HG03135 (cell line): Measurements from ENCODE around the gene CCDC27.

Source experiments
- ATAC-seq: cut with Tn5 transposase; IDR thresholded peaks from one replicate; pipeline ENCODE4 v1.9.1; 2021; ENCODE audit warnings: mild to moderate bottlenecking, moderate library complexity; ENCODE audit not compliant: unreplicated experiment

The CCDC27 gene

DNA sequence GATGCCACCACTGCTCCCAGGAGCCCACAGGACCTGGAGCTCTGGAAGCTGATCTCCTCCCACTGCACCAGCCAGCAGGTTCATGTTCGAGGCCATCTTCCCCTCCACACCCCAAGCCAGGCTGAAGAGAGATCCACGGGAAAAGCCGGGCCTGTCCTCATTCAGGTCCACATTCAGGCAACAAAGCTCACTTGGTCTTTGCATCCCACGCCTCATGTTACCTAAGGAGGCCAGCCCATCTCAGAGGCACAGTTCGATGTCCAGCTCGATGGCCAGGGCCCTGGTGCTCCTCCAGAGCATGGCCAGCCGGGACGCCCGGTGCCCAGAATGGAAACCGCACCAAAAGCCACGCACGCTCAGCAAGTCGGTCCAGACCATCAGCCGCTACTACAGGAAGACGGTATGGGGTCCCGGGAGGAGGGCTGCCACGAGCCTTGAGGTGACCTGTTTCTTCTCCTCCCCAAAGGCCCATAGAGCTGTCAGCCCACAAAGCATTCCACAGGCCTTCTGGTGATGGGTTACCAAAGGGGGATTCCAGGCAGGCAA lies at the start of gene CCDC27:
Gene CCDC27, plus strand, starts transcription at position 51 of the 546 bp plus-strand sequence. Its CDS starts 32 bp downstream, at position 83.
- no peak for ATAC-seq

DNA sequence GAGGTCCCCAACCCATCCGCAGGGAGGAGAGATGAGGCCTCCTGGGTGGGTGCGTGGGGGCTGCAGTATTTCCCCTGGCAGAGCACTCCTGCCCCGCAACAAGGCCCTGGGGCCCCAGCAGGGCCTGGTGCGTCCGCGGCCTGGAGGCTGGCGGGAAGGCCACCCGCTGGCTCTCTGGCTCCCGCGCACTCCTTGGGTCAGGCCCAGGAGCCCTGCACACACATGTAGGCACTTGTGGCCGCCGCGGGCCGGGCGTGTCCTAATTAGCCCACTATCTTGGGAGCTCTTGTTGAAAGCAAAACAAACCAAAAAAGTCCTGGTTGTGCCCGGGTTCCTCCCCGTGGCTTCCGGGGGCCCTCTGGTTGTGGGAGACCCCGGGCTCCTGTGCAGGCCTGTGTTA lies 49.7 kb upstream of the CCDC27 start:
- ATAC-seq: no peak

DNA sequence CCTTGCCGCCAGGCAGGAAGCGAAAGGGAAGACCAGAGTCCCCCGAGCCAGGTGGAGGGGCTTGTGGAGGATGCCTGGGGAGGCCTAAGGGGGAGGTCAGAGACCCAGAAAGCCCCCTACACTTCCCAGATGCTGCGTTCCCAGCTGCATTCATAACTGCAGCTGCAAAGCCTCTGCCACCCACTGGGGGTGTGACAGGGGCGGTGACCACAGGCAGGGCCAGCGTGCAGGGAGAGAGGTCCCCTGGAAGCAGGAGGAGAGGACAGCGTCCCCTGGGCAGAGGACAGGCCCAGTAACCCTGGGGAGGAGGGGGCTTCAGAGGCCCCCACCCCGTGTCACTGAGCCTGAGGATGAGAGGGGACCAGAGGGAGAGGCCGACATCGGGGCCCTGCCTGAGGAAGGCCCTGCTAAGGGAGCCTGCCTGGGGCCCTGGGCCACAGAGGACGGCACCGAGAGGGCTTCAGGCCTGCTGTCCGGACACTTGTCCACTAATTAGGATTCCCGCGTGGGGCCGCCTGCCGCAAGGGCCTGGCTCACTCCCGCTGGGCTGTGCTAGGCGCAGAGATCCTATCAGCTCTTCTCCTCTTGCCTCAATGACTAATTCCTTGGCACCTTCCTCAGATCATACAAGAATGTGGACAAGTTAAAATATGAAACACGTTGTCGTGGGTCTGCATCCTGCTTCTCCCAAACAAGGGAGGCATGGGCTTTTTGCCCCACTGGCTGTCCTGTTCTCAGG lies 49.1 kb upstream of the CCDC27 start:
- no peak for ATAC-seq

DNA sequence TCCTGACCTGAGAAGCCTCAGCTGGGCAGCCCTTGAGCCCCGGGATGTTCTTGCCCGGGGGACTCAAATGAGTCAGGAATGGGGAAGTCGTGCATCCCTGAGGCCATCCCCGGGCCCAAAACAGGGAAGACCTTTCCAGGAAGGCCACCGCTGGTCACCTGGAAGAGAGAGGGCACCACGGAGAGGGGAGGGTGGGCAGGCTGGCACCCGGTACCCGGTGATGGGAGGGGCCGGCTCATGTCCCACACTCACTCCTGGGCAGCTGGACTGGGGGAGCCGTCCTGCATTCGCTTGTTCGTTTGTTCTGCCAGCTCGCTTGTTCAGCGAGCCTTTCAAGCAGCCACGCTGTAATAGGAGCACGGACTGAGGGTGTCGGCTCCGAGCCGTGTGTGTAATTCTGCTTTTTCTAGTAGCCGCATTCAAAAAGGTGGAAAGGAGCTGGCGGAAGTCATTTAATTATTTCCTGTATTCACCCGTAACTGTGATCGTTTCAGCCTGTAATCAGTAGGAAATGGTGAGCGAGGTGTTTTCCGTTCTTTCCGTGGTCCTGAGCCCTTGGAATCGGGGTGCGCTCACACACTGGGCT lies 48.4 kb upstream of the CCDC27 start:
- no peak for ATAC-seq

DNA sequence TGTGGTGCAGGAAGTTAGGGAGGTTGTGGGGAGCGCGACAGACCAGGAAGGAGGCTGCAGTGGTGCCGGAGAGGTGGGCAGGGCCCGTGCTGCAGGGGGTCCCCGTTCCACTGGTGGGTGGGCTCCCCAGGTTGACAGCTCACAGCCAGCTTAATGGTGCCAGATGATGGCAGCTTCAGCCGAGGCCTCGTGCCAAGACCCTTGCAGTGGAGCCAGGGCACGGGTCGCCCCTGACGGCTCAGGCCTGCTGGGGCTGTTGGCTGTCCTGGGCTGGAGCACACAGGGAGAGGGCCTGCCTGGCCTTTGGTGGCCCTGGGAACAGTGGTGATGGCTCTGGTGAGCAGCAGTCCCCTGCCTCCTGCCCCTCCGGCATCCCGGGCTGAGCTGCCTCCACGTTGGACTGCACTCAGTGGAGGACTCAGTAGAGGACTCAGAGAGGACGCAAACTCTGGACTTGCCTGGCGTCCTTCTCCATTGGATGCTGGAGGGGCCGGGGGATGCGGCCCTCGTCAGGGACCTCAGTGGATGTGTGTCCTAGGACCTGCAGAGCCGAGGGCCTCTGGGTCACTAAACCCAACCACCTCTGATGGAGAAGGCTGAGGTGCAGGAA lies 46.8 kb upstream of the CCDC27 start:
- no peak for ATAC-seq

DNA sequence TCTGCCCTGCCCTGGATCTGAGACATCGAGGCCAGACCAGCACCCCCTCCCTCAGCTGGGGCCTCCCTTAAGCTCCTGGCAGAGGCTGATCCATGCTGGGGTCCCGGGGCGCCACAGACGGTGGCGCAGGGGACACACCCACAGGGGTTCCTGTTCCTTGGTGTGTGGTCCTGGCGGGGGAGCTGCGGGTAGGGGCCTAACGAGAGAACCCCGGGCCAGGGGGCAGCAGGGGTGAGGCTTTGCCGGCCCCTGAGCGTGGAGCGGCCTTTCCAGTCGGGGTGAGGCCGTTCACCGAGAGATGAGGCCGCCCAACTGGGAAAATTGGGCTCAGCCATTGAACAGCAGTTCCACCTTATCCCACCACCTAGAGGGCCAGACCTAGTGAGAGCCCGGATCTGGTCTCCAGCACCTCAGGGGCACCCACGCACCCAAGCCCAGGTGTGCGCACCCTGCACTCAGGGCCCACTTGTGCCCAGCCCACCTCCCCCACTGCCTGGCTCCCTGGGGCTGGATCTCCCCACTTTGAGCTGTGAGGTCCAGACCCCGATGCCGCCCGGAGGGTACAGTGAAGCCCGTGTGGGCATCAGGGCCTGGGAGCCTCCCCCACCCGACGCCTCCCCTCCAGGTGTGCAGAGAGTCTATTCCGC lies 45.5 kb upstream of the CCDC27 start:
- no peak for ATAC-seq

DNA sequence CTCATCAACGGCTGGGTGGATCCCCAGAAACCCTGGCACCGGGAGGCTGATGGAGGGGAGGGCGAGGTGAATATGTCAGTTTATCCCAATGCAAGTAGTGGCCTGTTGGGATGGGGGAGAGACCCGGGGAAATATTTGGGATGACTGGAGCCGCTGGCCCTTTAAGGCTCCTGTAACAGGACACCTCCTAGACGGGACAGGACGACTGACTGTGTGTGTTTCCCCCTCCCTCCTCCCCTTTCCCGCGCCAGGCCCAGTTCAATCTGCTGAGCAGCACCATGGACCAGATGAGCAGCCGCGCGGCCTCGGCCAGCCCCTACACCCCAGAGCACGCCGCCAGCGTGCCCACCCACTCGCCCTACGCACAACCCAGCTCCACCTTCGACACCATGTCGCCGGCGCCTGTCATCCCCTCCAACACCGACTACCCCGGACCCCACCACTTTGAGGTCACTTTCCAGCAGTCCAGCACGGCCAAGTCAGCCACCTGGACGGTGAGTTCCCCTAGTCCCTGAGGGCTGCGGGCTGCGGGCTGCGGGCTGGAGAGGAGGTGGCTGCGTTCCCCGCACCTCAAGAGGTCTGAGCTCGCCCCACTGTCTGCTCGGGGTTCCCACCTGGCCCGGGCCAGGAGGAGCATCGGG lies 44.8 kb upstream of the CCDC27 start:
- ATAC-seq: no peak

DNA sequence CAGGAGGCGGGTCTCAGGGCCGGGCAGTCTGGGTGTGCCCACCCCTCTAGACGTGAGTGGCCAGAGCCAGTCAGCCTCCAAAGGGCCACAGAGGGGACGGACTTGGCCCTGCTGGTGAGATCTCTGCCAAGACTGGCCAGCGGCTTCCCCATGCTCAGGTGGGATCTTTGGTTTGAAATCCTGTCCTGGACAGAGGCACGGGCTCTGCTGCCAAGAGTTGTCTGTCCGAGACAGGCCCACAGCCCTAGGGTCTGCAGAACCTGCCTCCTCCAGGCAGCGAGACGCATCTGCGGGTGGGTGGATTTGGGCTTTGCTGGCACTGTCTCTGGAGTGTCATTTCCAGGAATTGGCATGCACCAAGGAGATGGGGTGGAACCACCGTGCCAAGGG lies 44.3 kb upstream of the CCDC27 start:
- ATAC-seq: no peak

DNA sequence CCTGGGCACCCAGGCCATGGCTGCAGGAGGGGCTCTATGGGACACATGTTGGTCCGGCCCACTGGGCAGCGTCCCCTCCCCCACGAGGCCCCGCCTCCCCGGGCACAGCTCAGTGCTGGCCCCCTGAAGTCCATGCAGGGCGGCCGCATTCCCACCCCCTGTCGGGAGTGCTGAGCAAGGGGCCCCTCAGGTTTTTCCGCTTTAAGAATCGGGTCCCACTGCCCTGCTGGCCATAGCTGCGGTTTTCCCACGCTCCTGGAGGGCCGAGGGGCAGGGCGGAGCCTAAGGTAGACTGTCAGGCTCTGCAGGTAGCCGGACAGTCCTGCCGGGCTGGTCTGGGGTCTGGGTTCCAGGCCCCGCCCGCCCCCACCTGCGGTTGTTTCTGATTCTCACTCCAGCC lies 43.5 kb upstream of the CCDC27 start:
- no peak for ATAC-seq

DNA sequence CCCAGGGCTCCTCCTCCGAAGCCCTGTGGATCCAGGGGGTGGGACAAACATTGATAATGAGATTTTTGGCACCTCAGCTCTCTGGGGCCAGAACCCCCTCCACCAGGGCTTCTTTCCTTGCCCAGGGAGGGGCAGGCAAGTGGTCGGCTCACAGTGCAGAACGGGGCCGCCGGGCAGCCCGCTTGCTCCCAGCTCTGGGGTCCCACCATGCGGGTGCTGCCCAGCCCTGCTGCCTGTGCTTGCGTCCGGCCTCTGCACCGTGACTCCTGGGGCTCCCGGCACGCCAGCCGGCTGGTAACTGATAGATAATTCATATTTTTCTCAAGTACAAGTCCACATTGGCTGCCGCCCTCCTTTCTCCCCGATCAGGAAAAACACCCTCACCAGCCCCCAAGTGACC lies 42.0 kb upstream of the CCDC27 start:
- no peak for ATAC-seq

DNA sequence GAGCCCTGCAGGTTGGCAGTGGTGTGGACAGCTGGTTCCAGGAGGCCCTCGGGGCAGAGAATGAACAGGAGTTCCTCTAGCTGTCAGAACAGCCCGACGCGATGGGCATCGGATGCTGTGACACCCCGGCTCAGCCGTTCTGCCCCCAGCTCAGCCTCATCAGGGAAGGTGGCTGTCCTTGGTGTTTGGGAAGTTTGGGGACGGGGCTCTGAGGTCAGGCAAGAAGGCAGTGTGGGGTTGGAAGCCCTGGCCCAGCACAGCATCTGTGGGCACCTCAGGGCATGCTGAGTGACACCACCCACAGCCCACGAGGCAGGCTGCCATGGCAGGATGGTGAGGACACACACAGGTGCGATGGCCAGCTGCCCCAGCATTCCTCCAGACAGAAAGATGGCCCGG lies 40.9 kb upstream of the CCDC27 start:
- no peak for ATAC-seq

DNA sequence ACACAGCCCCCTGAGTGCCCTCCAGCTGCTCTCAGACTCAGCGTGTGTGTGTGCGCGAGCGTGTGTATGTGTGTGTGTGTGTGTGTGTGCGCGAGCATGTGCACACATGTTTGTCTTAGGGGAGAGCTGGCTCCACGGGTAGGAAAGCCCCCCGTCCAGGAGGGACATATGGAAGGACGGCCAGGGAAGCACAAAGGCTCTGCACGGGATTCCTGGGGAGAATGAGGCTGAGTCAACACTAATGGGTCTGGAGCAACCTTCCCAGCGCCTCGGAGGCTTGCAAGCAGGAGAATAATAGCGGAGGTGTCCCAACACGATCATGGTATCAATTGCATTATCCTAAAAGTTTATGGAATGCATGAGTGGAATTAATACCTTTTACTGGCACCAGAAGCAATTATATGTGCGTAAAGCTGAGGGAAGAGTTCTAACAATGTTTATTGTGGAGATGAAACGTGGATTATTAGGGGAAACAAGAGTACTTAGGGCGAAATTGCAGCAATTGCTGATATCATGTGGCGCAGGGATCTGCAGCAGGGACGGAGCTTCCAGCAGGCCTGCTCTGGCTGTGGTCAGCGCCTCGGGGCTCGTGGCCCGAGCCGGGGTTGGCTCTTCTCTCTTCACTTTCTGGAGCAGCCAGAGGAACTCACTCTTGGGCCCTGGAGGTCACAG lies 40.3 kb upstream of the CCDC27 start:
- ATAC-seq: no peak

DNA sequence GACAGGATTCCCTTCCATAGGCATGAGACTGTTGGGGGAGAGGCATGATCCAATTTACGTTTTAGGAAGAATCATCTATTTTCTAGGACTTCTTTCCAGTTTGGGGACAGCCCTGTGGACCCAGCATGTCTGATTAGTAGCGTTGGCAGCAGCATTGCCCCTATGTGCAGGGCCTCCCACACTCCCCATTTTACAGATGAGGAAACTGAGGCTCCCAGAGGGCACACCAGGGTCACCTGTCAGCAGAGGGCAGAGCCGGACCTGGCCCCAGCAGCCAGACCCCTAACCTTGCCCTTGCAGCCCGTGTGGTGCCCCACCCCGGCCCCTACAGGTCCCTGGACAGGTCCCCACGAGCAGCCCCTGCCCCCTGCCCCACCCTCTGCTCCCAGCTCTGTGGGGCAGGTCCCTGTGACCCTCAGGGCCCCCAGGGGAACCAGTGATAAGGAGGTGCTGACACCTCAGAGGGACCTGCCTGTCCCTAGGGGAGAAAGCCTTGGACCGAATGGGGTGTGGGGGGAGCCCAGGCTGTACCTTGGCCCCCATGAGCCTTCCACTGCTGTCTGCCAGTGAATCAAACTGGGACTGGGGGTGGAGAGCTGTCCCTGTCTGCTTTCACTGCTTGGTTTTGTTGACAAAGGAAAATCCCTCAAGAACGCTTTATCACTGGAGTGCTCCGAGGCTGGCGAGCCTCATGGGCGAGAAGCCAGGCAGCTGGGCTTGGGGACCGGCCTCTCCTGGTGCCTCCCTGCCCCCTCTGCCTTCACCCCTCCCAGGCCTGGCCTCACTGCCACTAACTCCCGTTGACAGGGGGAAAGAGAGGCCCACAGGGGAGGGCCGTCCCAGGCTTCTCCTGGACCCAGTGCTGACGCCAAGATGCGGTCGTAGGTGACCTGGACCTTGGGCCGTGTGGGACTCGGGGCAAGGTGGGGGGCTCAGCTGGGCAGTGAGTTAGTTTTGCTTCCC lies 39.4 kb upstream of the CCDC27 start:
- ATAC-seq: no peak

DNA sequence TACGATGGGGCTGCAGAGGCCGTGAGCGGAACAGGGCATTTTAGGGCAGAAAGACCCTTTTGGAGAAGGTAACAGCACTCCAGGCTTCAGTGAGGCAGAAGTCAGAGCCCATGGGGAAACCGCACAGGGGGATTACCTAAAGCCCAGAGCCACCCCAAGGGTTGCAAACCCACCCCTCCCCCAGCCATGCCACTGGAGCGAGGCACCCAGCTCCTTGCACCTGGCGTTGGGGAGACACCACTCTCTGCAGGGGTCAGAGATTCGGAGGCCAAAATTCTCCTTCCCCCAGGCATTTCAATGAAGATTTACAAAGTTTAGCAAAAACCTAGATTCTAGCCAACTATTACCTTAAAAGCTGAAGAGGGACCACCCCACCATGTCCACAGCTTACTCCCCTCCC lies 38.4 kb upstream of the CCDC27 start:
- ATAC-seq: no peak

DNA sequence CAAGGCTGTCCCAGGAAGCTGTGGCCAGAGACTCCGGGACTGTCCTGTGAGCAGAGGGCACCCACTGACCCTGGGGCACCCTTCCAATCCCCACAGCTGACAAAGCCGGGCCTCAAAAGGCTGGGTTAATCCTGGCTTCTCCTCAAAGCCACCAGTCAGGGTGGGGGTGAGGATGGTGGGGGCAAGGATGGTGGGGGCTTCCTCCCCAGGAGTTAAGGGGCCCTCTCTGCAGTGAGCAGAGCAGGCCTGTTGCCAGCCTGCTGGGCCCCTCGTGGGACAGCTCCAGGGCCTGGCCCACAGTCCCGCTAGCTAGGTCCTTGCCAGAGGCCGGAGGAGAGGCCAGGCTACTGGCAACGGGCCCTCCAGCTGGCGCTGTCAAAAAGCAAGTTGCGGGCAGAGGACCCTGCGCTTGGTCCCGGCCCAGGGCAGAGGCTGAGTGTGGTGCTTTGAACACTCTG lies 37.9 kb upstream of the CCDC27 start:
- ATAC-seq: no peak

DNA sequence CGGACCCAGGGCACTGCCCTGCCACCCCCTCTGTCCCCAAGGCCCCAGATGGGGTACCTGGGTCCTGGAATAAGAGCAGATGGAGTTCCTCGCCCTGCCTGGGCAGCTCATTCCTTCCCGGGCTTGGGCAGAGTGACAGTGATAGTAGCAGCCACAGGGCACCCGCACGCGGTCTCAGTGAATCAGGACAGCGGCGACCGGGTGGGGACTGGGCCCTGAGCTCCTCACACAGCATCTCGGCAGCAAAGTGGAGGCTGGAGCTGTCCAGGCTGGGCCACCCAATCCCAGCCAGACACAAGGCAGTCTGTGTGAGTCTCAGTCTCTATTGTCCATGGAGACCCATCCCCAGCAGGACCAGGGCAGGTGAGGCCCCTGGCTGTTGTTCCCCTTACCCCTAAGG lies 37.4 kb upstream of the CCDC27 start:
- no peak for ATAC-seq

DNA sequence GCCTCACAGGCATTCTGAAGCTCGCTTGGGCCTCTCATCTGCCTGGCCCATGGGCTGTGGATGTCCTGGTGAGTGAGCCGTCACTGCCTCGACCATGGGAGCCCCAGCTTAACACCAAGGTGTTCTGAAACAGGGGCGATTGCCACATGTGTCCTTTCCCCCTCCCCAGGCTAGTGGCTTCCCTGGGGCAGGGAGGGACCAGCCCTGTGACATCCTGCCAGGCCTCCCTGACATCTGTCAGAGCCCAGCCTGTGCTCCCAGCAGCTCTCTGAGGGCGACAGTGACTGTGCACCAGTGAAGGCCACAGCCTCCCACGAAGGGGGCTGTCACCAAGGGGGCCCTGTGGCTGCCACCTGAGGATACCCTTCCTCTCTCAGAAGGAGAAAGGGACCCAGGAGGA lies 35.9 kb upstream of the CCDC27 start:
- ATAC-seq: no peak

DNA sequence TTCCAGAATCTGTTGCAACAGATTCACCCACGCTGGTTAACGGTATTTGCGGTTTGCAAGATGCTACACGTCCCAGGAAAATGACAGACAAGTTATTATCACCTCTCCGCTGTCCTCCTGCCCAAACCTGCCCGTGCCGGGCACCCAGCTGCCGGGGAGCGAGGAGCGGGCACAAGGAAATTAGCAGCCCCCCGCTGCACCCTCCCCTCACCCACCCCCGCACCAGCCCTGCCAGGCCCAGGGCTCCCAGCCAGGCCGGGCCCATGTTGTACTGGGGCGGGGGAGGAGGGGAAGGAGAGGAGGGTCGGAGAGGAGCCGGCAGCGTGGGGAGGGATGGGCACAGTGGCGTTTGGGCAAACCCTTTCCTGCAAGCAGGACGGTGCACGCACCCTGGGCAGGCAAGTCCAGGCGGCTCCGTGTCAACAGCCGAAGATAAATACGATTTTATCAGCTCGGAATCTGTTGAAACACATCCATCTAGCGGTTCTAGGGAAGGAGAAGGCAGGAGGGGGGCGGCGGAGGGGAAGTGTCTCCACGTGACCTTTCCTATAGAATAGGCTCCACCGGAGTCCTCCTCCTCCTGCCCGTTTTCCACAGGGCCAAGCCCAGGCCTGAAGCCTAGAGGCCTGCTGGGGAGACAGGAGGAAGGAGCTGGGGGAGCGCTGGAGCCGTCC lies 35.1 kb upstream of the CCDC27 start:
- no peak for ATAC-seq
